Adrenal gland (tissue), 5 donors: ENCODE data around the gene AHCY.

ENCODE experiments used
- CTCF ChIP-seq, 6 experiments: fragments of 450-650 bp in 4 of 6; fragments of 200-600 bp in 2 of 6; sonication (generic) in 1 of 6; IDR thresholded peaks; 1 replicate in 5 of 6; 2 replicates in 1 of 6; pipeline versions ENCODE4 v1.5.1 to v1.8.0; 2016 to 2021; ENCODE audit warnings: antibody characterized with exemption in 6 of 6, mild to moderate bottlenecking in 2 of 6, moderate library complexity in 1 of 6
- POLR2A ChIP-seq, 2 donors: fragments of 450-650 bp; IDR thresholded peaks; one replicate each; pipeline ENCODE4 v1.6.1; 2017; ENCODE audit warnings: antibody characterized with exemption in 2 of 2, mild to moderate bottlenecking in 2 of 2, moderate library complexity in 1 of 2
- donor health status: DM: no; HTN: no; CAD: no.

- TF ChIP-seq CTCF (IDR thresholded peaks at IDR 0.05) (no peak), POLR2A (IDR thresholded peaks at IDR 0.05) (no peak)
These were observed 42.2 kb upstream of the AHCY start for GRCh38 chr20:34345402-34345736.
